ENCODE data around the gene CACNA2D1.

GRCh38 chr7:81944058-81944457 is 499.5 kb downstream of the CACNA2D1 start:
- TF ChIP-seq CTCF (IDR thresholded peaks at IDR 0.05 in 2 of 3, conservative IDR thresholded peaks at IDR 0.05 in 1 of 3; ENCODE audit: borderline replicate concordance in 1 of 3, insufficient read depth in 1 of 3, low read depth in 2 of 3, low read length in 2 of 3) (no peak), ZBTB33 (IDR thresholded peaks at IDR 0.05; ENCODE audit: extremely low read depth, insufficient replicate concordance, low read length) (no peak), POLR2A (IDR thresholded peaks at IDR 0.05; ENCODE audit: borderline replicate concordance, extremely low read depth, insufficient read depth, insufficient read length) (no peak), EZH2phosphoT487 (IDR thresholded peaks at IDR 0.05; ENCODE audit: borderline replicate concordance) (no peak), ATF3 (IDR thresholded peaks at IDR 0.05) (no peak), SP1 (IDR thresholded peaks at IDR 0.05; ENCODE audit: low read depth) (no peak), YY1 (IDR thresholded peaks at IDR 0.05; ENCODE audit: extremely low read depth, insufficient replicate concordance, low read depth, low read length) (no peak), SIN3A (IDR thresholded peaks at IDR 0.05; ENCODE audit: low read depth) (no peak), REST (IDR thresholded peaks at IDR 0.05; ENCODE audit: low read depth) (no peak), POLR2AphosphoS5 (IDR thresholded peaks at IDR 0.05; ENCODE audit: low read depth, low read length) (no peak), ZNF274 (IDR thresholded peaks at IDR 0.05; ENCODE audit: low read depth, low read length) (no peak), ZFX (IDR thresholded peaks at IDR 0.05) (no peak), CBX3 (IDR thresholded peaks at IDR 0.05; ENCODE audit: low read depth) (no peak), EZH2 (IDR thresholded peaks at IDR 0.05) (no peak)

All from HCT116 (cell line).